ENCODE measurements around the gene C5orf24.
"Not testable (repeated sequence)": the region's sequence is repeated elsewhere in the genome, so short reads cannot be mapped to it uniquely, and the experiment has no call there.

C5orf24 gene

GRCh38 chr5:134857401-134857800 is 11.6 kb downstream of the C5orf24 start:
- DNase-seq (ENCODE audit: low spot score), result no peak

GRCh38 chr5:134864707-134865106 is 18.9 kb downstream of the C5orf24 start:
- no peak for DNase-seq (ENCODE audit: low spot score)

DNA sequence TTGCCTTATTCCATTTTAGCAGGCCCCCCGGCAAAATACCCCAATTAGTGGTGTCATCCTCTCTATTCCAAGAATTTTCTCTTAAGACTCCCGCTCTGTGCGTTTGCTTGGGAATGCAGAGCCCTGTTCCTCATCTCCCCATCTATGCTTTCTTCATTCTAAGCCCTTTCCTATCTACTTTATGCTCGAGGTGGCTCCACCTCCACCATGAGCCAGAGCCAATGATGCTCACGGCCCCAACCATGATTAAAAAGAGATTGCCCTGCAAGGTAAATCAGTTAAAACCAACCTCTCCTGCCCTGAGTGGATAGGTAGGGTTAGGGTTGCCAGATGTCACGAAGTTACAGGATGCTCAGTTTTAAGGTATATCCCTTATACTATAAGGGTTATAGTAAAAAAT is 27.7 kb downstream of the C5orf24 start:
- DNase-seq (ENCODE audit: low spot score), result peak; percentile 8

DNA sequence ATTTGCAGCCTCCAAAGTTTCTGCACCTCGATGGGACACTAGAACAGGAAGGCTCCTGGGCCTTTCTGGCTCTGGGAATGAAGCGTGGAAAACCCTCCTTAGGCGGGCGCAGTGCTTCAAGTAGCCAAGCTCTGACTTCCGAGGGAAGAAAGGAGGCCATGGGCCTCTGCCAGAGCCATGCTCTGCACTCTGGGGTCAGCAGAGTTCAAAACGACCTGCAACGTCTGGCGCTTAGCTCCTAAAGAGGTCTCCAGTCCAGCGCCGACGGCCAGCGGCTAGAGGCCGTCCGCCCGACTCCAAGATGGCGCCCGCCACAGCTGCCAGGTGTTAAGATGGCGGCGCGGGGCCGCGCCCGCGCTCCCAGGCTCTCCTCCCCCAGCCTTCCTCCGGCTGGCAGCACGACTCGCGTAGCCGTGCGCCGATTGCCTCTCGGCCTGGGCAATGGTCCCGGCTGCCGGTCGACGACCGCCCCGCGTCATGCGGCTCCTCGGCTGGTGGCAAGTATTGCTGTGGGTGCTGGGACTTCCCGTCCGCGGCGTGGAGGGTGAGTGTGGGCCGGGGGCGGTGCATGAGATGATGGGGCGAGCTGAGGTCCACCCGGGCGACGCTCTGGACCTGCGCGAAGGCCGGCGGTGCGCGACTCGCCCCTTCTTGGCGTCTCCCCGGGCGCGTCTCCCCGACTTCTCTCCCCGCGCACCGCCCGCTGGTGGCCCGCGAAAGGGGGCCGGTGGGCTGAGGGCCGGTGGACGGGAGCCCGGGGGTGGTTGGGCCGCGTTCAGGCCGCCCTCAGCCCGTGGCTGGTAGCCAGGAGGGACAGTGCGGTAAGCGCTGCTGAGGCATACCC is 28.4 kb downstream of the C5orf24 start, which contains the start of gene TXNDC15:
TXNDC15 (plus strand) TSS at position 385 of the 844 bp plus-strand sequence; CDS start at position 442, 57 bp downstream.
- DNase-seq (ENCODE audit: low spot score), result peak; percentile 76

DNA sequence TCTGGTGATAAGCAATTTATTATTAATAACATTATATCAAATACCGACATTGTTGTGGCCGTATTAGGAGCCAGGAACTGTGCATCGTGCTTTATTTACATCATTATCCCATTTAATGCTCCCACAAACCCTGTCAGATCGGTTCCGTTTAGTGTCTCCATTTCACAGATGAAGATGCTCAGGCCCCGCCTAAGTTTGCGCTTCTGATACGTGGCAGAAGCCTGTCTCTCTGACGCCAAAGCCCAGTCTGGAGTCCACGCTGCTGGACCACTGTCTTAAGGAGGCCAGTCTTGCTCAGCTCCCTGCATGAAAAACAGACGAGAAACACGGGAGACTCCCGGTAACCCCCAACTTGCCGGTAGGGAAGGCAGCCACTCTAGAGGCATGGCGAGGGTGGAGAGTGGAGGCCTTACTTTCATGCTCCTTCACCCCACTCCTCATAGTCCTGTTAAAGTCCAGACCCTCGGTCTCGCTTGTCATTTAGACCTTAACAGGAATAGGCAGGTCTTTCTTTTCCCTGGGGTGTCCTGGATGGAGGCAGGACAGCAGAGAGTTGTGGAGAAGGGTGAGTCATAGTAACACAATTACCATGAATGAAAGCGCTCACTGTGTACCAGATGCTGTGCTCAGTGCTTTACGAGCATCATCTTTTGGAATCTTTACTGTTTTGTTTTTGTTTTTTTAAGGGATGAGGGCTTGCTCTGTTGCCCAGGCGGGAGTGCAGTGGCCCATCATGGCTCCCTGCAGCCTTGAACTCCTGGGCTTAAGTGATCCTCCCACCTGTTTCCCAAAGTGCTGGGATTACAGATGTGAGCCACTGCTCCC is 29.3 kb downstream of the C5orf24 start:
- DNase-seq (ENCODE audit: low spot score), result peak; percentile 31

DNA sequence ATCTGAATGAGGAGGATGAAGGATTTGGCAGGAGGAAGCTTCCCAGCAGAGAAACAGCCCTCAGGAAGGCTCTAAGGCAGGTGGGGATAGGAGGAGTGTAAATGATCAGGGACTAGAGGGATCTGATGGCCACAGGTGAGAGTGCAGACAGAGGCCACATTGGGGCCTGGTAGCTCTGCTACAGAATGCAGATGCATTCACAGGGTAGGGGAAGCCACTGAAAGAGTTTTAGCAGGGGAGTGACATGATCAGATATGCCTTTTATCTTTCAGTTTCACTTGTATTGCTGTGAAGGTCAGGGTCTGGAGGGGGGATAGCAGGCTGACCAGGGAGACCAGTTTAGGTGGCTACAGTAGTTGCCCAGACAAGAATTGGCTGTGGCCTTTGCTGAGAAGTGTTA is 31.4 kb downstream of the C5orf24 start:
- no peak for DNase-seq (ENCODE audit: low spot score)

GRCh38 chr5:134878403-134878802 is 32.6 kb downstream of the C5orf24 start:
- DNase-seq (ENCODE audit: low spot score), result no peak

DNA sequence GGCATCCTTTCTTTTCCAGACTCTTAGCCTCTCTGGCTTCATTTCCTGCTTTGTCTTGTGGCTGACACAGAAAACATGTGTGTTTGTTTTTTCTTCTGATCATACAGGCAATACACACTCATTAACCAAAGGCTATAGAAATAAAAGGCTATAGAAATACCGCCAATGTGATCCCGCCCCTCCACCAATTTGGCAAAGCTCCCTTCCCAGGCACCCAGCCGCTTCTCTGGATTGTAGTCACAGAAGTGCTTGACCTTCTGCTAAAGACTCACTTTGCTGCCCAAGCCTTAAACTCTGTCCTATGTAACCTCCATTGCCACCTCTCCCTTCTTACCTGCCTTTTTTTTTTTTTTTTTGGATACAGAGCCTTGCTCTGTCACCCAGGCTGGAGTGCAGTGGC is 33.7 kb downstream of the C5orf24 start:
- DNase-seq (ENCODE audit: low spot score), result no peak

- DNase-seq (ENCODE audit: low spot score), result not testable (repeated sequence)
These were observed 35.2 kb downstream of the C5orf24 start for GRCh38 chr5:134880937-134881336.

DNA sequence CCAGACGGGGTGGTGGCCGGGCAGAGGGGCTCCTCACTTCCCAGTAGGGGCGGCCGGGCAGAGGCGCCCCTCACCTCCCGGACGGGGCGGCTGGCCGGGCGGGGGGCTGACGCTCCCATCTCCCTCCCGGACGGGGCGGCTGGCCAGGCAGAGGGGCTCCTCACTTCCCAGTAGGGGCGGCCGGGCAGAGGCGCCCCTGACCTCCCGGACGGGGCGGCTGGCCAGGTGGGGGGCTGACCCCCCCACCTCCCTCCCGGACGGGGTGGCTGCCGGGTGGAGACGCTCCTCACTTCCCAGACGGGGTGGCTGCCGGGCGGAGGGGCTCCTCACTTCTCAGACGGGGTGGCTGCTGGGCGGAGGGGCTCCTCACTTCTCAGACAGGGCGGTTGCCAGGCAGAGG is 35.9 kb downstream of the C5orf24 start:
- DNase-seq (ENCODE audit: low spot score), result not testable (repeated sequence)

DNA sequence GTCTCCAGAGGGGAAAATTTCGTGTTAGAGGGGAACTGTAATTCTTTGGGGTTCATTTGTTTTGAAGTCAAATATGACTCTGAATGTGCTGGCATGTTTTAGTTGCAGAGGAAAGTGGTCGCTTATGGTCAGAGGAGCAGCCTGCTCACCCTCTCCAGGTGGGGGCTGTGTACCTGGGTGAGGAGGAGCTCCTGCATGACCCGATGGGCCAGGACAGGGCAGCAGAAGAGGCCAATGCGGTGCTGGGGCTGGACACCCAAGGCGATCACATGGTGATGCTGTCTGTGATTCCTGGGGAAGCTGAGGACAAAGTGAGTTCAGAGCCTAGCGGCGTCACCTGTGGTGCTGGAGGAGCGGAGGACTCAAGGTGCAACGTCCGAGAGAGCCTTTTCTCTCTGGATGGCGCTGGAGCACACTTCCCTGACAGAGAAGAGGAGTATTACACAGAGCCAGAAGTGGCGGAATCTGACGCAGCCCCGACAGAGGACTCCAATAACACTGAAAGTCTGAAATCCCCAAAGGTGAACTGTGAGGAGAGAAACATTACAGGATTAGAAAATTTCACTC is 41.9 kb downstream of the C5orf24 start:
- DNase-seq (ENCODE audit: low spot score), result no peak

GRCh38 chr5:134889335-134889734 is 43.6 kb downstream of the C5orf24 start:
- DNase-seq (ENCODE audit: low spot score), result no peak

DNA sequence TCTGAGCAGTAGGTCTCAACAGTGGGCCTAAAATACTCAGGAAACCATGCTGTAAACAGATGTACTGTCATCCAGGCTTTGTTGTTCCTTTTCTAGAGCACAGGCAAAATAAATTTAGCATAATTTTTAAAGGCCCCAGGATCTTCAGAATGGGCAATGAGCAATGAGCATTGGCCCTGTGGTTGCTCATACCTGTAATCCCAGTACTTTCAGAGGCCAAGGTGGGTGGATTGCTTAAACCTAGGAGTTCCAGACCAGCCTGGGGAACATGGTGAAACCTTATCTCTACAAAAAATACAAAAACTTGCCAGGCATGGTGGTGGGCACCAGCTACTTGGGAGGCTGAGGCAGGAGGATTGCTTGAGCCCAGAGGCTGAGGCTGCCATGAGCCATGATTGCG is 45.7 kb downstream of the C5orf24 start:
- DNase-seq (ENCODE audit: low spot score), result no peak

DNA sequence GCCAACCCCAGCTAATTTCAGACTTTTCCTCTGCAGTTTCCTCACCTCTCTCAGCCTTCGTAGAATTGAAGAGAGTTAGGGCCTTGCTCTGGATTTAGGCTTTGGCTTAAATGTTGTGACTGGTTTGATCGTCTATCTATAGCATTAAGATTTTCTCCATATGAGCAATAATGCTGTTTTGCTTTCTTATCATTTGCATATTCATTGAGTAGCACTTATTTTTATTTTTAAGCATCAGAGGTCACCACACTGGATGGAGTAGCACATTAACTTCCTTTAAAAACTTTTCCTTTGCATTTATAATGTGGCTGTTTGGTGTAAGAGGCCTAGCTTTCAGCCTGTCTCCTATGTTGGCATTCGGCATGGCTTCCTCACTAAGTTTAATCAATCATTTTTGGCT is 46.5 kb downstream of the C5orf24 start:
- no peak for DNase-seq (ENCODE audit: low spot score)

GRCh38 chr5:134892926-134893325 is 47.2 kb downstream of the C5orf24 start:
- DNase-seq (ENCODE audit: low spot score), result no peak

DNA sequence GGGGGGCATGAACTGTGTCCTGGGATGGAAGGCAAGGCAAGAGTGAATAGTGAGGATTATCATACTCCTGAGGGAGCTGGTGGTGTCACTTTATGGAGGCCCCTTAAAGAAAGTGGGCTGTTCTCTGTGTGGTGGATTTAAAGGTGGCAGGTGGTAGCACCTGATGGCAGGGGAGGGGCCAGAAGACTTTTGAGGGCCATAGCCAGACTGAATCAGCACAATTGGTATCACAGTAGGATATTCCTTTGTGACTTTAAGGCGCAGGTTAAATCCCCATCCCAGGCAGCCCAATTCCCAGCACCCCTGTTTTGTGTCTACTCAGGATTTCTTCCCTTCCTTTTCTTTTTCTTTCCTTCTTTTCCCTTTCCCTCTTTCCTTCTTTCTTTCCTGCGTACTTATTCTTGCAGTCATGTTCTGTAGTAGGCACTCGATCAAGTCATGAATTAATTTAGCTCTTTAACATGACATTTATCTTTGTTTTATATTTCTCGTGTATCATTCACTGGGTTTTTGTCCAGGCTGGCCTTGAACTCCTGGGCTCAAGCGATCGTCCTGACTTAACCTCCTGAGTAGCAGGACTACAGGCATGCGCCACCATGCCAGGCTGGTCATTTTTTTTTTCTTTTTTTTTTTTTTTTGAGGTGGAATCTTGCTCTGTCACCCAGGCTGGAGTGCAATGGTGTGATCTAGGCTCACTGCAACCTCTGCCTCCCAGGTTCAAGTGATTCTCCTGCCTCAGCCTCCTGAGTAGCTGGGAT is 48.2 kb downstream of the C5orf24 start:
- no peak for DNase-seq (ENCODE audit: low spot score)

DNA sequence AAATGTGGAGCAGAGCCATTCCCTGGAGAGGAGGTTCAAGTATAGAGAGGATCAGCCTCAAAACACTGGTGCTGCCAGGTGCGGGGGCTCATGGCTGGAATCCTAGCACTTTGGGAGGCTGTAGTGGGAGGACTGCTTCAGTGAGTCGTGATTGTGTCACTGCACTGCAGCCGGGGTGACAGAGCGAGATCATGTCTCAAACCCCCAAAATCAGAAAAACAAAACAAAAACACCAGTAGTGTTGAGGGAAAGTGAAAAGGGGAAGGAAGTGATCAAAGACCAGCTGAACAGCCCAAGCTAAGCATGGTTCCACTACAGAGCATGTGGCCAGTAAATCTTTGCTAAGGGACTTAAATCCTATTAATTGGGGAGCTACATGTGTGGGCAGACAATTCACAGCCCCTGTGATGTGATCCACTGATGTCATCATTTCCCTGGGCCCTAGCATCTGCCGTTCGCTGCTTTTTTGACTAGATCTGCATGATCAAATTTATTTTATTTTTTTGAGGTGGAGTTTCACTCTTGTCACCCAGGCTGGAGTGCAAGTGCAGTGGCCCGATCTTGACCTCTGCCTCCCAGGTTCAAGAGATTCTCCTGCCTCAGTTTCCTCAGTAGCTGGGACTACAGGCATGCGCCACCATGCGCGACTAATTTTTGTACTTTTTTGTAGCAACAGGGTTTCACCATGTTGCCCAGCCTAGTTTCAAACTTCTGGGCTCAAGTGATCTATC is 56.5 kb downstream of the C5orf24 start:
- DNase-seq (ENCODE audit: low spot score), result no peak

GRCh38 chr5:134904610-134905245 is 59.0 kb downstream of the C5orf24 start, which contains the start of gene PCBD2:
TSS of gene PCBD2 (plus strand) at chr5:134905131. CDS start at chr5:134905140, 9 bp downstream.
- peak; percentile 94 for DNase-seq (ENCODE audit: low spot score)

- DNase-seq (ENCODE audit: low spot score), result peak; percentile 71
These were observed 59.7 kb downstream of the C5orf24 start for GRCh38 chr5:134905246-134905996.

DNA sequence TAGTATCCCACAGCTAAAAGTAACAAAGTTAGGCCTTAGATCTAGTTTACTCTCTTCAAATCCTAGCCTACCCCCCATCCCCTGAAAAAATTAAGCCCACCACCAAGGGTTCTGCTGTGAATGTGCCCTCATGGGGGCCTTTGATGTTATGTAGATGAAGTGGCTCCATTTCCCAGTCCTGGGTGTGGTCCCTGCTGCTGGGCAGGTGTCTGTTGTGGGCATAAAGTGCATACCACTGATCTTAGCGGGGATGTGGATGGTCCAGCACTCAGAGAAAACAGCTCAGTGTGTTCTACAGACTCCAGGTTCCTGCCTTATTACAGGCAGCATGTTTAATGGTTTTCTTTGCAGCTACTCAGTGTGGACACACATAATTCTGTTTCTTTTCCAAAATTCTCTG is 61.0 kb downstream of the C5orf24 start:
- no peak for DNase-seq (ENCODE audit: low spot score)
